Measurements from ENCODE around the gene U2AF2.
A peak's percentile ranks its signal among the peaks of the same experiment; 100 is the strongest.

The U2AF2 gene

GRCh38 chr19:55658846-55659459, 4.1 kb downstream of the U2AF2 start:
- DNase-seq (ENCODE audit: low spot score): no peak

GRCh38 chr19:55659822-55660221, 5.0 kb downstream of the U2AF2 start:
- no peak for DNase-seq (ENCODE audit: low spot score)

DNA sequence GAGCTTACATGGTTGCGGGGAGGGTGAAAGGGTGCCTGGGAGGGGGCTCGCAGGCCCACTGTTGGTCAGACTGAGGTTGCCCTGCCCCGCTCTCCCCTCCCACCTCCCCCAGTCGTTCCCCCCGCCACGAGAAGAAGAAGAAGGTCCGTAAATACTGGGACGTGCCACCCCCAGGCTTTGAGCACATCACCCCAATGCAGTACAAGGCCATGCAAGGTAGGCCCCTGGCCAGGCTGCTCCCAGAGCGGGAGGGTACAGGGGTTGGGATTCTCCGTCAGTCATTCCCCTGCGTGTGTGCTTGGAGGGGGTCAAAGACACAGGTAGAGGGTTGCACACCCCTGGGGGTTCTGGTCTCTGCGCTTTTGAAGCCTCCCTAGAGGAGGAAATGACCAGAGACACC, 5.6 kb downstream of the U2AF2 start:
- DNase-seq (ENCODE audit: low spot score): no peak

DNA sequence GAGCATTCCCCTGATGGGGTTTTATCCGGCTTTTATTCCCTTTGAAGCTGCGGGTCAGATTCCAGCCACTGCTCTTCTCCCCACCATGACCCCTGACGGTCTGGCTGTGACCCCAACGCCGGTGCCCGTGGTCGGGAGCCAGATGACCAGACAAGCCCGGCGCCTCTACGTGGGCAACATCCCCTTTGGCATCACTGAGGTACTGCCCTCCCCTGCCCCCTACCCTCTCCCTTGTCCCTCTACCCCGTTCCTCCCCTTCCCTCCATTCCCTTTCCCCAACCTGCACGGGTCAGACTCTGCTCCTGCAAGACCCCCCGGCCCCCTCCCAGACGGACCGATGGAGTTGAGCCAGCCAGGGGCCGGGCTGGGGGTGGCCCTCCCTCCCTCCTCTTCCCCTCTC, 6.2 kb downstream of the U2AF2 start:
- DNase-seq (ENCODE audit: low spot score): no peak

DNA sequence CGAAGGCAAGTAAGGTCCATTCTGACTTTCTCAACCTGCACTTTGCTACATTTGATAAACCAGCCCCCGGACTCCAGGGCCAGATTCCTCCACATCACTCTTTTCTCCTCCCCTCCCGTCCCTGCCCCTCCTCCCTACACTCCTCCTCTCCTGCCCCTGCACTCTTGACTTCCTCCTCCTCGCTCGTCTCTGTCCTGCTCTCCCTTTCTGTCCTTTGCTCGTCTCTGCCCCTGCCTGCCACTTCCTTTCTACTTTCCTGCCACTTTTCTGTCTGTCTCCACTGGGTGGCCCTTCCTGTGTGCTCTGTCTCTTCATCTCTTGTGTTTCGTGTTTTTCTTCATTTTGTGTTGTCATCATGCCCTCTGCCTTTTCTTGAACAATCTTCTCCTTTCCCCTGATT, 7.0 kb downstream of the U2AF2 start:
- DNase-seq (ENCODE audit: low spot score): no peak

DNA sequence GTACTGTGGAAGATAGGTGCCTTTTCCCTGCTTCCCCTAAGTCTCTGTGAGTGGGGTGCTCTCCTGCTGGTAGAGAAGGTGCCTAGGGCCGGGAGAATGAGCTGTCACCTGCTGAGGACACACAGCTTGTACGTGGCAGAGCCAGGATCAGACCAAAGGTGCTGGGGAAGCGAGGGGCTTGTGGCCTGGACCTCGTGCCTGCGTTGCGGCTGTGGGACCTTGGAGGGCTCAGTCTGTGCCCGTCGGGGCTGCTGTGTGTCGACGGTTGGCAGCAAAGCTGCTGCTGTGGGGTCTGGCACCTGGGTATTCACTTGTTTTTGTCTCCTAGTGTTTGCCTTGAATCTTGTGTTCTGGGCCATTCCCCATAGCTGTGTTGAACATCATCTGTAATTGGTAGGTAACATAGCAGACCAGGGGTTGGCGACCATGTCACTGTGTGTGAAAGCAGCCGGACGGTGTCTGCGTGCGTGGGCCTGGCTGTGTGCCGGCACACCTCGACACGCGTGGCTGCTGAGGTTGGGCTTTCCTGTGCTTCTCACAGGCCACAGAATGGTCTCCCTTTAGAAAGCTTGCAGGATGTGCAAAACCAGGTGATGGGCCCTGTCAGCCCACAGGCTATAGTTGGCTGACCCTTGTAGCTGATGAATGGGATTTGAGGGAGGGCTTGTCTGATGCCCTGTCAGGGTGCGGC, 9.2 kb downstream of the U2AF2 start:
- DNase-seq (ENCODE audit: low spot score): no peak

DNA sequence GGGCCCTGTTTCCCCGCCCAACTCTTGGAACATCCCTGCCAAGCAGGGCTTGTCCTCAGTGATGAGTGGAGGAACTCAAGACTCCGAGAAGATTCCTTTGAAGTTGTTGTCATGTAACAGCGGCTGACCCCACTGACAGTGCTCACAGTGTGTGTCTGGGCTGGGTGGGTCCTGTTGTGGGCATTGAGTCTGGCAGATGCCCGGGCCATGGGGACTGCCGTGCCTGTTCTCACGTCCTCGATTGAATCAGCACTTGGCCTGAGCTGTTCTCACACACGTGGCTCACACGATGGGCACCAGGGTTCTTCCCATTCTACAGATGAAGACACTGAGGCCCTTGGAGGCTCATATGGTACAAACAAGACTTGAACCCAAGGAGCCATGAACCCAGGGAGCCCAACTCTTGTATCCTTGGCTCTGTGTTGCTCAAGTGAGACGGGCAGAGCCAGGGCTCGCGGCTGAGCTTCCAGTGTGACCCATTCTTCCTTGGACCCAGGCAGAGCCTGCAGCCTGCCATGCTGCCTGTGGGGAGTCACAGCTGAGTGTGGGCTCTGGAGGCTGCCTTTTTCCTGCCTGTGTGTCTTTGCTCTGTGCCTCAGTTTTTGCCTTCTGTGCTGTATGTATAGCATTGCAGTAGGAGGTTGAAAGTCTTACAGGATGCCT, 11.6 kb downstream of the U2AF2 start:
- DNase-seq (ENCODE audit: low spot score): no peak

- DNase-seq (ENCODE audit: low spot score): no peak
Measured at GRCh38 chr19:55667006-55667381, 12.2 kb downstream of the U2AF2 start.

- DNase-seq (ENCODE audit: low spot score): no peak
Measured at GRCh38 chr19:55667511-55667910, 12.7 kb downstream of the U2AF2 start.

DNA sequence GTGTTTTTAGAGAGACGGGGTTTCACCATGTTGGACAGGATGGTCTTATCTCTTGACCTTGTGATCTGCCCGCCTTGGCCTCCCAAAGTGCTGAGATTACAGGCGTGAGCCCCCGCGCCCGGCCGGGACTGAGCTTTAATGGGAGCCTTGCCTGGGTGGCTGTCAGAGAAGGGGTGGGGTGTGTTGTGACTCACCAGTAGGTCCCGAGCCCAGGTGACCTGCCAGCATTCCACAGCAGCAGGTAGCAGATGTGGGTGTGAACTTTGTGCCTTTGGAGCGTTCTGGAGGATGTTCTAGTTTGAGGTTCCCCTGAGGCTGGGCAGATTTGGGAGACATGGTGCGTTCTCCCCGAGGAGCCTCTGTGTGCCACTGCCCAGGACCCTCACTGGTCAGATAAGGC, 13.1 kb downstream of the U2AF2 start:
- DNase-seq (ENCODE audit: low spot score): no peak

- no peak for DNase-seq (ENCODE audit: low spot score)
Measured at GRCh38 chr19:55668603-55669348, 13.9 kb downstream of the U2AF2 start.

- DNase-seq (ENCODE audit: low spot score): no peak
Measured at GRCh38 chr19:55669418-55670279, 14.8 kb downstream of the U2AF2 start.

DNA sequence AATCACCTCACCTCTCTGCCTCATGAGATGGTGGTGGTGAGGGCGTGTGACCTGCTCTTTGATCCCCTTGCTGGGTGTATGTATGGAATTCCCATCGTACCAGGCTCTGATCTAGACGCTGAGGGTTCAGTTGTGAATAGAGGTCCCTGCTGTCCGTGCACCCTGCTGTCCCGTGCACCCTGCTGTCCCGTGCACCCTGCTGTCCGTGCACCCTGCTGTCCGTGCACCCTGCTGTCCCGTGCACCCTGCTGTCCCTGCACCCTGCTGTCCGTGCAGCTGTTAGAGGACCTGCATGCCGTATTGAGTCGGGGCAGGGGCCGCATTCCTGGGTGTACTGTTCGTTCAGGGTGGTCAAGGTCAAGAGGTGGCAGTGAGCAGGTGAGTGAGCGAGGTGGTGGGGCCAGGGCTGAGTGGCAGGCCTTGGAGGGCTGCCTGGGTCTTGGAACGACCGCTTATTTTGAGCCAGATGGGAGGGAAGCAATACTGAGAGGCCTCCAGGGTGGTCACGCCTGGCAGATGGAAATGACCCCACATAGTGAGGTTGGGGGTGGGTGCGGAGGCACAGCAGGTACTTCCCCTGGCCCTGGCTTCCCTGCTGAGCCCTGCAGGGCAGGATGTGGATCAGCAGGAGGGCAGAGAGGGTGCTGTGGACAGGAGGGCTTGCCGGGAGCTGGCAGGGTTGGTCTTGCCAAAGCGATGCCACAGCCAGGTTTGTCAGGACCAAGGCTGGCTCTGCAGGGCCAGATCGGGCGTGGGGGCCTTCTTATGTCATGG, 15.6 kb downstream of the U2AF2 start:
- no peak for DNase-seq (ENCODE audit: low spot score)

DNA sequence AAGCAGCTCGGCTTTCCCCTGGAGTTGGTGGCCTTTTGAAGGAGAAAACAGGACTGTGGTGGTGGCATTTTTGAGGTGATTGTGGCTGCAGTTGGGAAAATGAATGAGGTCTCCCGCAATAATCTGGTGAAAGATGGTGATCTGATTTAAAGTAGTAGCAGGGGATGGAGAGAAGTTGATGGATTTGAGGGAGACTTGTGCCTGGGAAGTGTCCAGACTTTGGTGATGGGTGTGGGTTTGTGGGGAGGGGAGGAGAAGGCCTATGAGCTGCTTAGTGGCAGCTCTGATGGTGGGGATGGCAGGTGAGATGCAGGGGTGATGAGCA, 16.2 kb downstream of the U2AF2 start:
- DNase-seq (ENCODE audit: low spot score): no peak

DNA sequence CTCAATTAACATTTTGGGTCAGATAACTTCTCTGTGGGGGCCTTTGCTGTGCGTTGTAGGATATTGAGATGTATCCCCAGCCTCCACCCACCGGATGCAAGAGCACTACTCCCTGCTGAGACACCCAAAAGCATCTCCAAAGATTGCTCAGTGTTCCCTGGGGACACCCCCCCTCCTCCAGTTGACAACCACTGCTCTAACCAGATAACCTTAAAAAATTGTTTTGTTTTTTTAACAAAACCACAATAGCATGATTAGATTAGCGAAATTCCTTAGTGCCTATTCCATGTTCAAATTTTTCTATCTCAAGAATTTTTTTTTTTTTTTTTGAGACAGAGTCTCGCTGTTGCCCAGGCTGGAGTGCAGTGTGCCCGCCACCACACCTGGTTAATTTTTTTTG, 17.6 kb downstream of the U2AF2 start:
- DNase-seq (ENCODE audit: low spot score): peak; percentile 93

GRCh38 chr19:55673465-55673864, 18.6 kb downstream of the U2AF2 start:
- DNase-seq (ENCODE audit: low spot score): no peak

- DNase-seq (ENCODE audit: low spot score): no peak
Measured at GRCh38 chr19:55673889-55674288, 19.1 kb downstream of the U2AF2 start.

- no peak for DNase-seq (ENCODE audit: low spot score)
Measured at GRCh38 chr19:55674459-55674840, 19.6 kb downstream of the U2AF2 start.

DNA sequence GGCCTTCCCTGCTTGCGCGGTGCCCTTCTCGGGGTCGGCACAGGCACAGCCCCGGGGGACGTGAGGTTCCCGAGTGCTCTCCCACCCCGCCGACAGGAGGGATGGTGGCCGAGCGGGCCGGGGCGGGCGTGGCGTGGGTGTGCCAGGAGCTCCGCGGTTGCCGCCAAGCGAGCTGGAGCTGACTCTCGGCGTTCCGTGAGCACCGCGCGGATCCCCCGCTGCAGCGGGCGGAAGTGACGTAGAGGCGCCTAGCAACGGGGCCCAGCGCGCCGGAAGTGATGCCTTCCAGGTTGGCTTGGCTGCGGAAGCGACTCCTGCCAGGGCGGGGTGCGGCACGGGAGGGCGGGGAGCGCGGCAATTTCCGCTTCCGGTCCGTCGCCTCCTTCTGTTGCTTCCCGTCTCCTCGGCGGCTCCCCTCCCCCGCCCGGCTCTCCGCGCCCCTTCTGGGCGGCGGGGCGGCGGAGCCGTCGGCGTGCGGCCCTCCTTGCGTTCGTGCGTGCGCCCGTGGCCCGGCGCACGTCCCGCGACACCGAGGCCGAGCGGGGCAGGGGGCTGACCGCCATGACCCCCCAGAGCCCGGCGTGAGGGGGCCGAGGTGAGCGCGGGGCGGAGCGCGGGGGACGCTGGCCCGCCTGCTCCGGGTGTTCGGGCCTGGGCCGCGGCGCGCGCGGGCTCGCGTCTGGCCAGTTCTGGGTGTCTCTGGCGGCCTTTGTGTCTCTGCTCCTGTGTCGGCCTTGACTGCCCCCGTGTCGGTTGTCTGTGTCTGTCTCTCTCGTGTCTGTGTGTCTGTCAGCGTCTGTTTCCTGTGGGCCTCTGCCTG, 20.2 kb downstream of the U2AF2 start, which contains the start of gene EPN1:
TSS of gene EPN1 (plus strand) at position 386 of the 820 bp plus-strand sequence. CDS start 3,402 bp downstream, outside the sequence.
- peak; percentile 98 for DNase-seq (ENCODE audit: low spot score)

- no peak for DNase-seq (ENCODE audit: low spot score)
Measured at GRCh38 chr19:55675661-55676354, 21.0 kb downstream of the U2AF2 start.

Data from hepatic stellate cell (primary cell).